A549 treated with AZD2906 at 1 μM for 4 hours (cell line): Measurements from ENCODE around the gene PIK3R2. TPM values are rescaled to one million over a fixed set of nuclear protein-coding genes. Genes with fewer than 3 reads are reported as not detected.

Experiments
- total RNA-seq: library from RNA; stranded (reverse); fragments of 200-300 nt; extraction: Qiagen RNA extraction; gene quantifications from 5 replicates; pipeline ENCODE4 v1.2.3, GENCODE V29; 2022

The PIK3R2 gene
- 5.4 to 11.7 TPM (median 10.6 TPM) in 5 replicates for total RNA-seq

GRCh38 chr19:18152817-18153555, at the start of gene PIK3R2:
PIK3R2 (plus strand) TSS chr19:18153163; CDS start chr19:18155880, 2,717 bp downstream.

GRCh38 chr19:18173572-18174288, 20.8 kb downstream of the PIK3R2 start, which contains the start of gene IFI30:
IFI30 (plus strand) TSS chr19:18173813; CDS start chr19:18173842, 29 bp downstream.

GRCh38 chr19:18192673-18193387, 39.9 kb downstream of the PIK3R2 start, which contains the start of gene MPV17L2:
MPV17L2 (plus strand) TSS chr19:18193218; CDS start chr19:18193282, 64 bp downstream.

GRCh38 chr19:18203863-18204393, 51.0 kb downstream of the PIK3R2 start, which contains the start of gene RAB3A:
RAB3A (minus strand) TSS chr19:18204042; CDS start chr19:18202740, 1,302 bp downstream.

Other genes starting within 250 kb of the PIK3R2 start
- gene CCDC124, start 220.1 kb upstream of the PIK3R2 start, total RNA-seq, result 102 to 126 TPM (median 115 TPM) in 5 replicates
- 0.28 to 0.92 TPM (median 0.65 TPM) in 5 replicates for gene KCNN1, start 186.1 kb upstream of the PIK3R2 start, total RNA-seq
- gene ARRDC2, start 145.0 kb upstream of the PIK3R2 start, total RNA-seq, result 47.9 to 64.2 TPM (median 62.6 TPM) in 5 replicates
- not detected in 5 replicates for gene IL12RB1, start 66.2 kb upstream of the PIK3R2 start, total RNA-seq
- 1.8 to 2.5 TPM (median 2.2 TPM) in 5 replicates for gene MAST3, start 55.4 kb upstream of the PIK3R2 start, total RNA-seq
- 11.7 to 19.6 TPM (median 14.7 TPM) in 5 replicates for gene IFI30, start 20.6 kb downstream of the PIK3R2 start, total RNA-seq
- gene MPV17L2, start 40.1 kb downstream of the PIK3R2 start, total RNA-seq, result 7.9 to 12.4 TPM (median 12.0 TPM) in 5 replicates
- 0.46 to 0.72 TPM (median 0.55 TPM) in 5 replicates for gene RAB3A, start 50.9 kb downstream of the PIK3R2 start, total RNA-seq
- 0.21 to 0.44 TPM (median 0.27 TPM) in 5 replicates for gene PDE4C, start 73.3 kb downstream of the PIK3R2 start, total RNA-seq
- gene IQCN, start 121.3 kb downstream of the PIK3R2 start, total RNA-seq, result 0.62 to 0.92 TPM (median 0.81 TPM) in 5 replicates
- 24.1 to 51.7 TPM (median 47.6 TPM) in 5 replicates for gene JUND, start 128.5 kb downstream of the PIK3R2 start, total RNA-seq
- 220 to 252 TPM (median 232 TPM) in 5 replicates for gene LSM4, start 169.9 kb downstream of the PIK3R2 start, total RNA-seq
- gene PGPEP1, start 187.4 kb downstream of the PIK3R2 start, total RNA-seq, result 1.8 to 2.8 TPM (median 2.2 TPM) in 5 replicates
- gene GDF15, start 233.0 kb downstream of the PIK3R2 start, total RNA-seq, result 10.6 to 23.6 TPM (median 18.0 TPM) in 5 replicates
- gene LRRC25, start 244.5 kb downstream of the PIK3R2 start, total RNA-seq, result 0.06 TPM in 1 of 5 replicates, not detected in the others